ENCODE measurements around the gene CORO7. TPM values are rescaled to one million over a fixed set of nuclear protein-coding genes. Genes with fewer than 3 reads are reported as not detected.

The CORO7 gene
- total and polyA plus RNA-seq, 2 donors (not counting 1 experiment from before 2014, with no cell fraction given) = 117 to 230 TPM

DNA sequence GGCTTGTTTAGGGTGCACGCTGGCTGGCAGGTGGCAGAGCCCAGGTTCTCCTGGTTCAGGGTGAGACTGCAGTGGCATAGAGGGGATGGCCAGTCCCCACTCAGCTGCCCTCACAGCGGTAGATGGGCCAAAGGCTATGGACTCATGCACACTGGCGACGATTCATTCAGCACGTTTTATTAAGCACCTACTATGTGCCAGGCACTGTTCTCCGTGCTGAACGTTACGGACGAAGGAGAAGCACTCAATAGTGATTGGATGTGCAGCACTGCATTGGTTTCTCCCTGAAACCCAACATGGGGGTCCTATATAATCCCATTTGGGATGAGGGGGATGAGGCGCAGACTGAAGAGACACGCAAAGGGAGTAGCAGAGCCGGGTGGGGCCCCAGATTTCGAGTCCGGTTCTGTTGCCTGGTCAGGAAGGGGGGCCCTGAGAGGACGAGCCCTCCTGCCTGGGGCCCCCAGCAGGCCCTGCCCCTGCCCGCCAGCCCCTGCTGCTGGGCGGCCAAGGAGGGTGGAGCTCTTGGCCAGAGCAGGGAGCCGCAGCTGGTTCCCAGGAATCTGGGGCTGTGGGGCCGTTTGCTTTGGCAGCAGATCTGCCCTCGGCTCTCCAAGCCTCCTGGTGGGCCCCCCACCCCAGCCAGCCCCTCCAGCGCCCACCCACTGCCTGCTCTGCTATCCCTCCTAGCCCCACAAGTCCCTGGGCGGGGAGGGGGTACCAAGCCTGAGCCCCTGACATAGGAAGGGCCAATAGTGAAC is 91.7 kb downstream of the CORO7 start:
- no peaks in the 10 kb centered on the region for H3K79me2 ChIP-seq (ENCODE audit: control insufficient read depth, insufficient read depth, low read length)
- H3K27me3 Mint-ChIP-seq = peaks cover 1% of the 10 kb centered on the region
- H3K4me1 Mint-ChIP-seq = peaks cover 10% of the 10 kb centered on the region
- TF ChIP-seq EZH2 (IDR thresholded peaks at IDR 0.05; ENCODE audit: borderline replicate concordance, insufficient read depth, low read depth, low read length, poor library complexity, severe bottlenecking) = no peak
- TF ChIP-seq, protein P1, sequence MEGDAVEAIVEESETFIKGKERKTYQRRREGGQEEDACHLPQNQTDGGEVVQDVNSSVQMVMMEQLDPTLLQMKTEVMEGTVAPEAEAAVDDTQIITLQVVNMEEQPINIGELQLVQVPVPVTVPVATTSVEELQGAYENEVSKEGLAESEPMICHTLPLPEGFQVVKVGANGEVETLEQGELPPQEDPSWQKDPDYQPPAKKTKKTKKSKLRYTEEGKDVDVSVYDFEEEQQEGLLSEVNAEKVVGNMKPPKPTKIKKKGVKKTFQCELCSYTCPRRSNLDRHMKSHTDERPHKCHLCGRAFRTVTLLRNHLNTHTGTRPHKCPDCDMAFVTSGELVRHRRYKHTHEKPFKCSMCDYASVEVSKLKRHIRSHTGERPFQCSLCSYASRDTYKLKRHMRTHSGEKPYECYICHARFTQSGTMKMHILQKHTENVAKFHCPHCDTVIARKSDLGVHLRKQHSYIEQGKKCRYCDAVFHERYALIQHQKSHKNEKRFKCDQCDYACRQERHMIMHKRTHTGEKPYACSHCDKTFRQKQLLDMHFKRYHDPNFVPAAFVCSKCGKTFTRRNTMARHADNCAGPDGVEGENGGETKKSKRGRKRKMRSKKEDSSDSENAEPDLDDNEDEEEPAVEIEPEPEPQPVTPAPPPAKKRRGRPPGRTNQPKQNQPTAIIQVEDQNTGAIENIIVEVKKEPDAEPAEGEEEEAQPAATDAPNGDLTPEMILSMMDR (IDR thresholded peaks at IDR 0.05) = no peak
- H3K9me3 ChIP-seq (ENCODE audit: control extremely low read depth in 1 of 3, control insufficient read depth in 2 of 3, insufficient read depth in 1 of 3, low read length in 2 of 3) = no peaks in the 10 kb centered on the region
- 92% methylated on average over 21 of the region's 22 CpGs for WGBS (ENCODE audit: insufficient coverage)
- no peak overlapping the region for H2AFZ ChIP-seq (ENCODE audit: insufficient read depth, low read depth, low read length, poor library complexity, severe bottlenecking)
- peaks cover 18 to 29% of the 10 kb centered on the region in 2 donors for H3K4me1 ChIP-seq (ENCODE audit: control insufficient read depth in 2 of 2, insufficient read depth in 2 of 2, low read length in 2 of 2)
- no peak overlapping the region for H3K4me3 ChIP-seq (ENCODE audit: control extremely low read depth in 1 of 5, extremely low read depth in 1 of 5, insufficient read depth in 1 of 5, low read depth in 2 of 5, low read length in 4 of 5)
- no peak overlapping the region for H3K27ac ChIP-seq (ENCODE audit: low read length in 2 of 2)
- H4K20me1 ChIP-seq (ENCODE audit: control insufficient read depth, insufficient read depth, low read length, poor library complexity, severe bottlenecking) = no peaks in the 10 kb centered on the region
- no peak overlapping the region for H3K4me2 ChIP-seq (replicated peaks; ENCODE audit: low read depth, low read length, poor library complexity, severe bottlenecking)
- no peak overlapping the region for H3K27ac Mint-ChIP-seq
- H3K36me3 ChIP-seq (replicated peaks in 1 of 2; ENCODE audit: control extremely low read depth in 1 of 2, control insufficient read depth in 1 of 2, extremely low read depth in 1 of 2, insufficient read depth in 2 of 2, low read length in 1 of 2) = no peaks in the 10 kb centered on the region
- CTCF ChIA-PET = interaction anchor here (0.6 to 10.0 kb wide), 3 partner anchors 13 to 114 kb away, joined by 5 to 165 read pairs (median 152); partner anchors contain the start of gene GLIS2
- intact Hi-C loops (cut with micrococcal nuclease) = no loop called here
- H3K9me3 Mint-ChIP-seq (ENCODE audit: insufficient read depth) = no peaks in the 10 kb centered on the region
- H3K4me3 Mint-ChIP-seq = no peak overlapping the region
- POLR2A ChIA-PET = no interaction called here
- ATAC-seq (ENCODE audit: low read depth) = no peak
- no peak overlapping the region for H3K9ac ChIP-seq (ENCODE audit: low read length)
- H3K27me3 ChIP-seq (replicated peaks in 1 of 4; ENCODE audit: control extremely low read depth in 1 of 4, control insufficient read depth in 3 of 4, insufficient read depth in 4 of 4, low read length in 3 of 4) = peaks cover 0 to 20% (median 0%) of the 10 kb centered on the region in 4 experiments
- no peak for DNase-seq

DNA sequence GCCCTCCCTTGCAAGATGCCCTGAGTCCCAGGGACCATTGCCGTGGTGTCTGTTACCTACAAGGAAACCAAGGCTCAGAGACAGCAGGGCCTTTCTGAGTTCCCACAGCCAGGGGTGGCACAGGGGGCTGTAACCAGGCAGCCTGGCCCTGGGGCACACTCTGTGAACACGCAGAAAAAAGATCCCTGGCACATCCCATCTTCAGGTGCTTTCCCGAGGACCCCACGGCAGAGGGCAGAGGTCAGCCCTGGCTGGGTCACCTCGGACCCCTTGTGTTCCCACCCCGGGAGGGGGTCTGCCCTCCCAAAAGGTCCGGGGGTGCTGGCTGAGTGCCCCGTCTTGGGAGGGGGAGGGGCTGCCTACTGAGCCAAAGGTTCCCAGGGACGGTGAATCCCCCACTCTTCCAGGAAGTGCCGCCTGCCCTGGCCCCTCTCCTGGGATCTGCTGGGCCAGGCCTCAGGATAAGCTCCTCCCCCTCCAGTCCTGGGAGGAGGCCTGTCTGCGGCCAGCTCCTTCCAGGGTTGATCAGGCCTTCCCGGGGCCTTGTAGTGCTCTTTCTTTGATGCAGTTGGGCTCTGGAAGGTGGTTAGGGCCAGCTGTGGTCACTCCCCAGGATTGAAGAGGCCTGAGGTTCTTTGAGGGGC is 92.4 kb downstream of the CORO7 start:
- H3K79me2 ChIP-seq (ENCODE audit: control insufficient read depth, insufficient read depth, low read length) = no peaks in the 10 kb centered on the region
- H3K4me1 ChIP-seq (ENCODE audit: control insufficient read depth in 2 of 2, insufficient read depth in 2 of 2, low read length in 2 of 2) = peaks cover 25 to 36% of the 10 kb centered on the region in 2 donors
- H3K27ac Mint-ChIP-seq = no peak overlapping the region
- peaks cover 16% of the 10 kb centered on the region for H3K4me1 Mint-ChIP-seq
- H3K36me3 ChIP-seq (replicated peaks in 1 of 2; ENCODE audit: control extremely low read depth in 1 of 2, control insufficient read depth in 1 of 2, extremely low read depth in 1 of 2, insufficient read depth in 2 of 2, low read length in 1 of 2) = no peaks in the 10 kb centered on the region
- H4K20me1 ChIP-seq (ENCODE audit: control insufficient read depth, insufficient read depth, low read length, poor library complexity, severe bottlenecking) = no peaks in the 10 kb centered on the region
- peaks cover 0 to 23% (median 2%) of the 10 kb centered on the region in 4 experiments for H3K27me3 ChIP-seq (replicated peaks in 1 of 4; ENCODE audit: control extremely low read depth in 1 of 4, control insufficient read depth in 3 of 4, insufficient read depth in 4 of 4, low read length in 3 of 4)
- WGBS (ENCODE audit: insufficient coverage) = 83% methylated on average over 8 of the region's 12 CpGs
- no peaks in the 10 kb centered on the region for H3K9me3 ChIP-seq (ENCODE audit: control extremely low read depth in 1 of 3, control insufficient read depth in 2 of 3, insufficient read depth in 1 of 3, low read length in 2 of 3)
- H3K9me3 Mint-ChIP-seq (ENCODE audit: insufficient read depth) = no peaks in the 10 kb centered on the region
- H3K9ac ChIP-seq (ENCODE audit: low read length) = no peak overlapping the region
- DNase-seq (no peak), ATAC-seq (ENCODE audit: low read depth) (no peak)
- no peaks in the 10 kb centered on the region for H3K27me3 Mint-ChIP-seq
- CTCF ChIA-PET = no interaction called here
- no peak overlapping the region for H3K4me3 Mint-ChIP-seq
- POLR2A ChIA-PET = interaction anchor here (0.5 kb wide), 1 partner anchor 72 kb away, joined by 3 read pairs; no protein-coding TSS in a partner anchor
- no peak overlapping the region for H2AFZ ChIP-seq (ENCODE audit: insufficient read depth, low read depth, low read length, poor library complexity, severe bottlenecking)
- no peak overlapping the region for H3K27ac ChIP-seq (ENCODE audit: low read length in 2 of 2)
- no peak overlapping the region for H3K4me2 ChIP-seq (replicated peaks; ENCODE audit: low read depth, low read length, poor library complexity, severe bottlenecking)
- intact Hi-C loops (cut with micrococcal nuclease) = no loop called here
- no peak overlapping the region for H3K4me3 ChIP-seq (ENCODE audit: control extremely low read depth in 1 of 5, extremely low read depth in 1 of 5, insufficient read depth in 1 of 5, low read depth in 2 of 5, low read length in 4 of 5)
- TF ChIP-seq EZH2 (IDR thresholded peaks at IDR 0.05; ENCODE audit: borderline replicate concordance, insufficient read depth, low read depth, low read length, poor library complexity, severe bottlenecking) = no peak
- TF ChIP-seq, protein P1 (IDR thresholded peaks at IDR 0.05) = no peak
